Measurements from ENCODE around the gene JDP2. TPM values are rescaled to one million over a fixed set of nuclear protein-coding genes. Genes with fewer than 3 reads are reported as not detected.

The JDP2 gene
- total RNA-seq, 2 donors from 2014 or later, result 16.8 to 17.9 TPM

- no peak for ATAC-seq
Observed at GRCh38 chr14:75406102-75406501, 21.7 kb upstream of the JDP2 start.

GRCh38 chr14:75406856-75407255 lies 21.0 kb upstream of the JDP2 start:
- Histone ChIP-seq H3K9me3 (no peaks in the 10 kb centered on the region), H3K4me3 (no peak overlapping the region), H3K27me3 (no peaks in the 10 kb centered on the region), H3K27ac (no peak overlapping the region), H3K4me1 (no peaks in the 10 kb centered on the region), H3K36me3 (replicated peaks in 1 of 2; ENCODE audit: insufficient read depth in 1 of 2, low read depth in 2 of 2) (no peaks in the 10 kb centered on the region)
- no peak for TF ChIP-seq POLR2A (IDR thresholded peaks at IDR 0.05)
- TF ChIP-seq, protein P1, sequence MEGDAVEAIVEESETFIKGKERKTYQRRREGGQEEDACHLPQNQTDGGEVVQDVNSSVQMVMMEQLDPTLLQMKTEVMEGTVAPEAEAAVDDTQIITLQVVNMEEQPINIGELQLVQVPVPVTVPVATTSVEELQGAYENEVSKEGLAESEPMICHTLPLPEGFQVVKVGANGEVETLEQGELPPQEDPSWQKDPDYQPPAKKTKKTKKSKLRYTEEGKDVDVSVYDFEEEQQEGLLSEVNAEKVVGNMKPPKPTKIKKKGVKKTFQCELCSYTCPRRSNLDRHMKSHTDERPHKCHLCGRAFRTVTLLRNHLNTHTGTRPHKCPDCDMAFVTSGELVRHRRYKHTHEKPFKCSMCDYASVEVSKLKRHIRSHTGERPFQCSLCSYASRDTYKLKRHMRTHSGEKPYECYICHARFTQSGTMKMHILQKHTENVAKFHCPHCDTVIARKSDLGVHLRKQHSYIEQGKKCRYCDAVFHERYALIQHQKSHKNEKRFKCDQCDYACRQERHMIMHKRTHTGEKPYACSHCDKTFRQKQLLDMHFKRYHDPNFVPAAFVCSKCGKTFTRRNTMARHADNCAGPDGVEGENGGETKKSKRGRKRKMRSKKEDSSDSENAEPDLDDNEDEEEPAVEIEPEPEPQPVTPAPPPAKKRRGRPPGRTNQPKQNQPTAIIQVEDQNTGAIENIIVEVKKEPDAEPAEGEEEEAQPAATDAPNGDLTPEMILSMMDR (IDR thresholded peaks at IDR 0.05), result no peak
- 79 to 90% methylated on average over 3 of the region's 3 CpGs for WGBS, 2 donors
- no peak for ATAC-seq
- intact Hi-C loops (cut with DNase I), result no loop called here
- no peak for DNase-seq

More at GRCh38 chr14:75406102-75406501, 21.7 kb upstream of the JDP2 start:
- intact Hi-C loops (cut with DNase I), result no loop called here
- Histone ChIP-seq H3K36me3 (replicated peaks in 1 of 2; ENCODE audit: insufficient read depth in 1 of 2, low read depth in 2 of 2) (no peaks in the 10 kb centered on the region), H3K27me3 (no peaks in the 10 kb centered on the region), H3K9me3 (no peaks in the 10 kb centered on the region), H3K27ac (no peak overlapping the region), H3K4me1 (peaks cover 3% of the 10 kb centered on the region), H3K4me3 (no peak overlapping the region)
- WGBS, 2 donors, result 89 to 97% methylated on average over 2 of the region's 2 CpGs
- DNase-seq, result no peak
- TF ChIP-seq, protein P1 (IDR thresholded peaks at IDR 0.05), result no peak
- no peak for TF ChIP-seq POLR2A (IDR thresholded peaks at IDR 0.05)

DNA sequence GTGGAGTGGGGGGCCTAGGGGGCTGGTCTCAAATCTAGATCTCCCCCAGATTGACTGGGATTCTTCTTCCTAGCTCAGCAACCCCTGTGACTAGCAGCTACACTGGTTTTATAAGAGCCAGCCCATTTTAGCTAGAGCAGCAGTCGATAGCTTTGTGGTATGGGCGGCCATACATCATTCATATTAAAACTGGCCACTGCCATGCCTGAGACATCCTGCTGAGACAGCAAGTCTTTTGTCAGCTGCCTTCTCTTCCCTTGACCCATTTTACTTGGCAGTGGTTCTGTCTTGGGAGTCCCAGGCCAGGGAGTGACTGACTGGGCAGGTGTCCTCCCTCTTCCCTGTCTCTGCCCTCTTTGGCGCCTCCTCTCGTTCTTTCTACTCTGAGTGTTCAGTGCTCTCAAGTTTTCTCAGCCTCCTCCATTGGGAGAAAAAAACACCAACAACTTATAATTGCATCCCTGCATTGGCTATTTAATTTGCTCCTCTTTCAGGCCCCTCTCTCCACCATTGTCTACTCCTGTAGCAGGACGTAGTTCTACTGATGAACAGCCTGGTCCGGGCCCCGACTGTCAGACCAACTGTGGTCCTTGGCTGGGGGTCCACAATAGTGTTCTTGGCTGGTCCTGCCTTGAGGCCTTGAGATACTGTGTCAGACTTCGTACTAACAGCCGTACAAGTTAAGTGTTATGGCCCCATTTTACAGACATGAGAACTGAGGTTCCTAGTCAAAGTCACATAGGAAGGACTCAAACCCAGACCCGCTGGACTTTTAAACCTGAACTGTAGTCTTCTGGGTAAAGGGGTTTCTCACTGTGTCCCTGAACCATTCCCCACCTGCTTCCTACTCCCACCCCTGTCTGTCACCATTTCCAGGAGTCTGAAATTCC lies 18.3 kb upstream of the JDP2 start:
- WGBS, 2 donors, result 89 to 93% methylated on average over 10 of the region's 10 CpGs
- intact Hi-C loops (cut with DNase I), result loop anchor here (10.0 kb wide), 1 partner anchor 95 kb away; no protein-coding TSS in a partner anchor
- Histone ChIP-seq H3K27me3 (no peaks in the 10 kb centered on the region), H3K36me3 (replicated peaks in 1 of 2; ENCODE audit: insufficient read depth in 1 of 2, low read depth in 2 of 2) (no peaks in the 10 kb centered on the region), H3K4me3 (no peak overlapping the region), H3K9me3 (no peaks in the 10 kb centered on the region), H3K4me1 (no peaks in the 10 kb centered on the region), H3K27ac (no peak overlapping the region)
- ATAC-seq (no peak), DNase-seq (no peak)
- no peak for TF ChIP-seq POLR2A (IDR thresholded peaks at IDR 0.05)
- TF ChIP-seq, protein P1 (IDR thresholded peaks at IDR 0.05), result no peak

DNA sequence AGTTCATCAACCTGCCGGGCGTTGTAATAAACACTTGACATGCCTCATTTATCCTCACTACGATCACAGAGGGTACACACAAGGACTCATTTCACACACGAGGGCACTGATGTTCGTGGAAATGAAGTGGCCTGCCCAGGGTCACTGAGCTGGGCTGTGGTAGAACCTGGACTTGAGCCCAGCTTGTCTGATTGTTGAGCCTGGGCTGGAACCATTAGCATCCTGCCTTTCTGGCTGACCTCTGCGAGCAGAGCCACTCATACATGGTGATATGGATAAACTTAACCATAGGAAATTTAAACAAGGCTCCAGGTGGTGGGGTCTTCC lies 16.6 kb upstream of the JDP2 start:
- WGBS, 2 donors, result 38 to 51% methylated on average over 6 of the region's 6 CpGs
- TF ChIP-seq, protein P1 (IDR thresholded peaks at IDR 0.05), result no peak
- no peak for TF ChIP-seq POLR2A (IDR thresholded peaks at IDR 0.05)
- Histone ChIP-seq H3K9me3 (no peaks in the 10 kb centered on the region), H3K4me3 (no peak overlapping the region), H3K27me3 (no peaks in the 10 kb centered on the region), H3K4me1 (no peaks in the 10 kb centered on the region), H3K27ac (no peak overlapping the region), H3K36me3 (replicated peaks in 1 of 2; ENCODE audit: insufficient read depth in 1 of 2, low read depth in 2 of 2) (no peaks in the 10 kb centered on the region)
- no peak for ATAC-seq
- DNase-seq, result no peak
- intact Hi-C loops (cut with DNase I), result loop anchor here (10.0 kb wide), 1 partner anchor 96 kb away; no protein-coding TSS in a partner anchor

Measured in body of pancreas (tissue), 4 donors.